Muscle layer of duodenum (tissue), 2 donors: Measurements from ENCODE around the gene INSL6.

Experiments used
- H3K27ac ChIP-seq: one replicate; pipeline ENCODE4 v1.7.0; 2013; ENCODE audit warnings: mild to moderate bottlenecking, low read length
- H3K27me3 ChIP-seq: one replicate; pipeline ENCODE4 v1.7.0; 2013; ENCODE audit warnings: low read depth, mild to moderate bottlenecking, control low read depth, low read length
- H3K36me3 ChIP-seq, 2 donors: one replicate each; pipeline ENCODE4 v1.7.0; 2013; ENCODE audit warnings: low read length in 2 of 2, control low read depth in 1 of 2, mild to moderate bottlenecking in 1 of 2; ENCODE audit not compliant: insufficient read depth in 2 of 2, control insufficient read depth in 1 of 2
- H3K4me1 ChIP-seq, 2 donors: one replicate each; pipeline ENCODE4 v1.7.0; 2013; ENCODE audit warnings: low read length in 2 of 2, mild to moderate bottlenecking in 2 of 2, control low read depth in 1 of 2, moderate library complexity in 1 of 2; ENCODE audit not compliant: insufficient read depth in 2 of 2, control insufficient read depth in 1 of 2
- H3K4me3 ChIP-seq, 2 donors: one replicate each; pipeline ENCODE4 v1.7.0; 2013; ENCODE audit warnings: low read length in 2 of 2, low read depth in 1 of 2, mild to moderate bottlenecking in 1 of 2
- H3K9me3 ChIP-seq, 2 donors: one replicate each; pipeline ENCODE4 v1.7.0; 2013; ENCODE audit warnings: low read length in 2 of 2, control low read depth in 1 of 2, mild to moderate bottlenecking in 1 of 2; ENCODE audit not compliant: control insufficient read depth in 1 of 2
- donor health status: healthy.

INSL6 gene

GRCh38 chr9:5178126-5178805 is 7.2 kb downstream of the INSL6 start:
- no peaks in the 10 kb centered on the region for H3K4me1 ChIP-seq
- no peak overlapping the region for H3K27ac ChIP-seq
- H3K4me3 ChIP-seq, result no peak overlapping the region
- H3K27me3 ChIP-seq, result no peaks in the 10 kb centered on the region
- H3K9me3 ChIP-seq, result peaks cover 0 to 1% of the 10 kb centered on the region in 2 donors
- H3K36me3 ChIP-seq, result no peaks in the 10 kb centered on the region

- Histone ChIP-seq H3K36me3 (peaks cover 15 to 50% of the 10 kb centered on the region in 2 donors), H3K4me1 (no peaks in the 10 kb centered on the region), H3K4me3 (no peak overlapping the region), H3K27me3 (no peaks in the 10 kb centered on the region), H3K9me3 (peaks cover 0 to 46% of the 10 kb centered on the region in 2 donors), H3K27ac (no peak overlapping the region)
These were observed 39.2 kb downstream of the INSL6 start for GRCh38 chr9:5146241-5146640.

- no peak overlapping the region for H3K27ac ChIP-seq
- peaks cover 0 to 39% of the 10 kb centered on the region in 2 donors for H3K9me3 ChIP-seq
- H3K4me3 ChIP-seq, result no peak overlapping the region
- H3K4me1 ChIP-seq, result no peaks in the 10 kb centered on the region
- H3K27me3 ChIP-seq, result no peaks in the 10 kb centered on the region
- peaks cover 15 to 50% of the 10 kb centered on the region in 2 donors for H3K36me3 ChIP-seq
These were observed 41.2 kb downstream of the INSL6 start for GRCh38 chr9:5144217-5144616.

GRCh38 chr9:5140151-5140550 is 45.3 kb downstream of the INSL6 start:
- Histone ChIP-seq H3K27me3 (no peaks in the 10 kb centered on the region), H3K36me3 (peaks cover 5 to 21% of the 10 kb centered on the region in 2 donors), H3K9me3 (peaks cover 0 to 21% of the 10 kb centered on the region in 2 donors)

GRCh38 chr9:5122516-5122915 is 62.9 kb downstream of the INSL6 start:
- H3K4me1 ChIP-seq, result no peaks in the 10 kb centered on the region
- H3K9me3 ChIP-seq, result peaks cover 0 to 2% of the 10 kb centered on the region in 2 donors
- no peaks in the 10 kb centered on the region for H3K27me3 ChIP-seq
- H3K27ac ChIP-seq, result no peak overlapping the region
- H3K4me3 ChIP-seq, result no peak overlapping the region
- H3K36me3 ChIP-seq, result peaks cover 23 to 39% of the 10 kb centered on the region in 2 donors

More at GRCh38 chr9:5140151-5140550, 45.3 kb downstream of the INSL6 start:
- no peak overlapping the region for H3K4me3 ChIP-seq
- H3K27ac ChIP-seq, result no peak overlapping the region
- no peaks in the 10 kb centered on the region for H3K4me1 ChIP-seq

GRCh38 chr9:5122116-5122515 is 63.3 kb downstream of the INSL6 start:
- H3K27me3 ChIP-seq, result no peaks in the 10 kb centered on the region
- peaks cover 0 to 2% of the 10 kb centered on the region in 2 donors for H3K9me3 ChIP-seq
- no peak overlapping the region for H3K27ac ChIP-seq
- no peaks in the 10 kb centered on the region for H3K4me1 ChIP-seq
- no peak overlapping the region for H3K4me3 ChIP-seq
- peaks cover 23 to 39% of the 10 kb centered on the region in 2 donors for H3K36me3 ChIP-seq

GRCh38 chr9:5113994-5114748 is 71.3 kb downstream of the INSL6 start:
- Histone ChIP-seq H3K27me3 (no peaks in the 10 kb centered on the region), H3K4me3 (no peak overlapping the region), H3K36me3 (peaks cover 7 to 8% of the 10 kb centered on the region in 2 donors), H3K4me1 (no peaks in the 10 kb centered on the region), H3K9me3 (peaks cover 0 to 13% of the 10 kb centered on the region in 2 donors), H3K27ac (no peak overlapping the region)
